SK-N-SH (cell line): ENCODE data around the gene CHGA.

Experiments
- CTCF ChIP-seq: fragments of 200-600 bp; sonication (generic); IDR thresholded peaks from 2 replicates; pipeline ENCODE4 v1.6.1; 2017; ENCODE audit warnings: antibody characterized with exemption, mild to moderate bottlenecking, moderate library complexity
- EP300 ChIP-seq, 2 experiments: IDR thresholded peaks; 2 replicates each; pipeline versions ENCODE4 v1.4.0 to v1.6.1; 2012; ENCODE audit warnings: borderline replicate concordance in 1 of 2, low read depth in 1 of 2, low read length in 1 of 2
- JUND ChIP-seq: IDR thresholded peaks from 2 replicates; pipeline ENCODE4 v1.4.0; 2012
- NRF1 ChIP-seq: IDR thresholded peaks from 2 replicates; pipeline ENCODE4 v1.6.1; 2012; ENCODE audit warnings: low read depth, mild to moderate bottlenecking, low read length
- RAD21 ChIP-seq: IDR thresholded peaks from 2 replicates; pipeline ENCODE4 v1.6.1; 2012; ENCODE audit warnings: mild to moderate bottlenecking, low read length
- TAF1 ChIP-seq: IDR thresholded peaks from 2 replicates; pipeline ENCODE4 v1.6.1; 2012; ENCODE audit warnings: low read depth, mild to moderate bottlenecking, low read length, moderate library complexity, borderline replicate concordance
- TCF12 ChIP-seq: IDR thresholded peaks from 2 replicates; pipeline ENCODE4 v1.4.0; 2012

GRCh38 chr14:92969430-92969829, 46.5 kb downstream of the CHGA start:
- TF ChIP-seq JUND (no peak), TCF12 (no peak), CTCF (no peak), NRF1 (no peak), EP300 (IDR thresholded peaks at IDR 0.05; ENCODE audit: borderline replicate concordance in 1 of 2, low read depth in 1 of 2, low read length in 1 of 2) (no peak), RAD21 (no peak), TAF1 (no peak)
